ENCODE data around the gene GRB2.
"Not testable (repeated sequence)": the region's sequence is repeated elsewhere in the genome, so short reads cannot be mapped to it uniquely, and the experiment has no call there.

GRB2 gene

GRCh38 chr17:75387771-75388170 lies 17.7 kb downstream of the GRB2 start:
- no peak for DNase-seq (ENCODE audit: low read depth)

GRCh38 chr17:75386430-75386829 lies 19.0 kb downstream of the GRB2 start:
- DNase-seq (ENCODE audit: low read depth), result no peak

GRCh38 chr17:75384751-75385150 lies 20.7 kb downstream of the GRB2 start:
- no peak for DNase-seq (ENCODE audit: low read depth)

- DNase-seq (ENCODE audit: low read depth), result no peak
These were observed 21.7 kb downstream of the GRB2 start for GRCh38 chr17:75383842-75384195.

- DNase-seq (ENCODE audit: low read depth), result no peak
These were observed 24.7 kb downstream of the GRB2 start for GRCh38 chr17:75380750-75381149.

- DNase-seq (ENCODE audit: low read depth), result no peak
These were observed 25.2 kb downstream of the GRB2 start for GRCh38 chr17:75380315-75380714.

- not testable (repeated sequence) for DNase-seq (ENCODE audit: low read depth)
These were observed 26.1 kb downstream of the GRB2 start for GRCh38 chr17:75379426-75379825.

GRCh38 chr17:75373280-75373679 lies 32.2 kb downstream of the GRB2 start:
- DNase-seq (ENCODE audit: low read depth), result no peak

GRCh38 chr17:75371981-75372380 lies 33.5 kb downstream of the GRB2 start:
- DNase-seq (ENCODE audit: low read depth), result no peak

- DNase-seq (ENCODE audit: low read depth), result no peak
These were observed 34.1 kb downstream of the GRB2 start for GRCh38 chr17:75371339-75371738.

GRCh38 chr17:75370286-75370915 lies 35.1 kb downstream of the GRB2 start:
- no peak for DNase-seq (ENCODE audit: low read depth)

GRCh38 chr17:75367838-75368789 lies 37.4 kb downstream of the GRB2 start:
- not testable (repeated sequence) for DNase-seq (ENCODE audit: low read depth)

GRCh38 chr17:75367312-75367711 lies 38.2 kb downstream of the GRB2 start:
- no peak for DNase-seq (ENCODE audit: low read depth)

GRCh38 chr17:75366432-75366831 lies 39.0 kb downstream of the GRB2 start:
- DNase-seq (ENCODE audit: low read depth), result no peak

- DNase-seq (ENCODE audit: low read depth), result no peak
These were observed 39.6 kb downstream of the GRB2 start for GRCh38 chr17:75365931-75366275.

GRCh38 chr17:75365009-75365930 lies 40.2 kb downstream of the GRB2 start:
- no peak for DNase-seq (ENCODE audit: low read depth)

GRCh38 chr17:75364078-75364477 lies 41.4 kb downstream of the GRB2 start:
- DNase-seq (ENCODE audit: low read depth), result no peak

GRCh38 chr17:75361996-75362395 lies 43.5 kb downstream of the GRB2 start:
- no peak for DNase-seq (ENCODE audit: low read depth)

- DNase-seq (ENCODE audit: low read depth), result no peak
These were observed 44.1 kb downstream of the GRB2 start for GRCh38 chr17:75361344-75361743.

- no peak for DNase-seq (ENCODE audit: low read depth)
These were observed 49.1 kb downstream of the GRB2 start for GRCh38 chr17:75356260-75356937.

- DNase-seq (ENCODE audit: low read depth), result no peak
These were observed 52.3 kb downstream of the GRB2 start for GRCh38 chr17:75353176-75353575.

GRCh38 chr17:75352079-75352569 lies 53.4 kb downstream of the GRB2 start:
- DNase-seq (ENCODE audit: low read depth), result no peak

Data from HS-27A (cell line).